Heart left ventricle (tissue), 13 donors: Measurements from ENCODE around the gene IL37.

Source experiments
- CTCF ChIP-seq, 12 donors: fragments of 200-600 bp; sonication (generic) in 4 of 12; IDR thresholded peaks; one replicate each; pipeline versions ENCODE4 v1.5.0 to v1.8.0; 2018 to 2022; ENCODE audit warnings: antibody characterized with exemption in 12 of 12, mild to moderate bottlenecking in 5 of 12
- POLR2A ChIP-seq, 2 donors: fragments of 450-650 bp; IDR thresholded peaks; one replicate each; pipeline ENCODE4 v1.6.1; 2017; ENCODE audit warnings: antibody characterized with exemption in 2 of 2, mild to moderate bottlenecking in 2 of 2, moderate library complexity in 2 of 2
- donor health status: ischemic (EF 13 %, LVEDD 7.1; RV severe dilation, severe dysfunction).
- donor health status: DM: no; HTN: yes; CAD: no.
- donor health status: DM: no; HTN: no; CAD: no.
- donor health status: ischemic (EF 25% LVEDD 6.9; RV normal size, moderate dysfunction).
- donor health status: ischemic (EF 25% LVEDD 5.7; RV mildly dilated, moderate dysfunction).
- donor health status: ischemic (EF 35%, LVEDD 5.7; RV mildly dilated, moderate dysfunction).
- donor health status: nonischemic (EF 11% LVEDD 7.7; RV severe dilation, severe dysfunction).
- donor health status: DM: yes; HTN: yes; CAD: no.
- donor health status: PGD.
- donor health status: ischemic (EF 29% LVEDD 5.4; RV normal size, mild dysfunction).
- donor health status: nonischemic (EF 23%, LVEDD 6.1; RV moderate dilation, normal function).

GRCh38 chr2:112910219-112910618 lies 746 bp upstream of the IL37 start:
- TF ChIP-seq CTCF (IDR thresholded peaks at IDR 0.05): no peak
- TF ChIP-seq POLR2A (IDR thresholded peaks at IDR 0.05): no peak
